HG03520 (cell line): ENCODE results near the gene XPR1.

Source experiments
- ATAC-seq: cut with Tn5 transposase; IDR thresholded peaks from one replicate; pipeline ENCODE4 v1.9.1; 2021; ENCODE audit warnings: mild to moderate bottlenecking, moderate library complexity; ENCODE audit not compliant: unreplicated experiment

The XPR1 gene

DNA sequence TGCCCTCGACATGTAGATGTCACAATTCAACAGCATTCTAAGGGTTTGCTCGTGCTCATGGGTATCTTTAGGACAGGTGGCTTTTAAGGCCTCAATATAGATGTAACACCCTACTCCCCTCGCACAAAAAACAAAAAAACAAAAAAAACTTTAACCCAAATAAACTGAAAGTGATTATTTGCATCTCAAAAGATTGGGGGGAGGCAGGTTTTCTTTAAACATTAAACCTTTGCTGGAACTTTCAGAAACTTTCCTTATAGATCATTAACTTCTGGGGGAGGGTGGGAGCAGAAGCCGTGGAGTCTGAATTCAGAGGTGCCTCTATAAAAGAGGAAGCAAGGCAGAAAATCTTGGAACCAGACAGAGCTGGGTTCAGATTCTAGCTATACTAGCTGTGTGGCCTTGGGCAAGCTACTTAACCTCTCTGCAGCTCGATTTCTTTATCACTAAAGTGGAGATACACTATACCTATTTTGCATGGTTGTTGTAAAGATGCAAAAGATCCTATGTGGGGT, 277.7 kb downstream of the XPR1 start:
- ATAC-seq = no peak

GRCh38 chr1:180911640-180912191, 279.9 kb downstream of the XPR1 start:
- no peak for ATAC-seq

DNA sequence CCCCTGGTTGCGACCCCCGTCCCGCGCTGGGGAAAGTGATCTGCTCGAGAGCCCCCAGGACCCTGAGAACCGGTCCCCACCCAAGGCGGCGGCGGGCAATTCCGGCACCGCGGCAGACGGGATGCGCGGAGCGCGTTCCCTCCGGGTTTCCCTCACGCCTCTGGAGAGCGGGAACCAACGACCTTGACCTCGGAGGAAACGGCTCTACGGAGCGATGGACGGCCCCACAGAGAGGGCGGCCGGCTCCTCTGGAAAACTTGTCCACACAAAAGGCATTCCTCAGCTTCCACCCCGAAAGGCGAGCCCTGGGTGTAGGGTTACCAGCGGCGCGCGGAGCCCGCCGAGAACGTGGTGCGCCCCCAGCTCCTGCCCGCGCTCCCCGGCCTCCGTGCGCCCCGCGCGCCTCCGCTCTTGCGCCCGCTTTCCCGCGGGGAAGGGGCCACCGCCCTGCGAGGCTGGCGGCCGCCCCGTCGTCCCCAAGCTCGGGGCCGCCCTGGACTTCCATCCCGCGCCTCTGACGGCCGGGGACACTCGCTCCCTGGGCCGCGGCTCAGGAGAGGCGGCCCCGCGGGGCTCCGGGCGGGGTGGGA, 280.5 kb downstream of the XPR1 start:
- ATAC-seq = no peak

- no peak for ATAC-seq
Measured at GRCh38 chr1:180912801-180913565, 281.2 kb downstream of the XPR1 start, which contains the start of gene KIAA1614. TSS of gene KIAA1614 (plus strand) at chr1:180912897. CDS start at chr1:180913244, 347 bp downstream.

DNA sequence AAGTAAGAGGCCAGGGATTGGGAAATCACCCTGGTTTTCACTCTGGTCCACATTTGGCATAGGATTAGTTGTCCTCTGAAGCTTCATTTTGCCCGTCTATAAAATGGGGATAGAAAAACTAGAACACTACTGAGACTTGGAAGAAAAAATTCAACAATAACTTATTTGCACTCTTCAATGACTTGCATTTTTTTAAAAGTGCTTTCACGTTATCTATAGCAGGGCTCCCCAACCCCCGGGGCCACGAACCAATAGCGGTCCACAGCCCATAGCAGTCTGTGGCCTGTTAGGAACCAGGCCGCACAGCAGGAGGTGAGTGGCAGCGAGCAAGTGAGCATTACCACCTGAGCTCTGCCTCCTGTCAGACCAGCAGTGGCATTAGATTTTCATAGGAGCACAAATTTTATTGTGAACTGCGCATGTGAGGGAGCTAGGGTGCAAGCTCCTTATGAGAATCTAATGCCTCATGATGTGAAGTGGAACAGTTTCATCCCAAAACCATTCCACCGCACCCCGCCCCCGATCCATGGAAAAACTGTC, 283.7 kb downstream of the XPR1 start:
- no peak for ATAC-seq

DNA sequence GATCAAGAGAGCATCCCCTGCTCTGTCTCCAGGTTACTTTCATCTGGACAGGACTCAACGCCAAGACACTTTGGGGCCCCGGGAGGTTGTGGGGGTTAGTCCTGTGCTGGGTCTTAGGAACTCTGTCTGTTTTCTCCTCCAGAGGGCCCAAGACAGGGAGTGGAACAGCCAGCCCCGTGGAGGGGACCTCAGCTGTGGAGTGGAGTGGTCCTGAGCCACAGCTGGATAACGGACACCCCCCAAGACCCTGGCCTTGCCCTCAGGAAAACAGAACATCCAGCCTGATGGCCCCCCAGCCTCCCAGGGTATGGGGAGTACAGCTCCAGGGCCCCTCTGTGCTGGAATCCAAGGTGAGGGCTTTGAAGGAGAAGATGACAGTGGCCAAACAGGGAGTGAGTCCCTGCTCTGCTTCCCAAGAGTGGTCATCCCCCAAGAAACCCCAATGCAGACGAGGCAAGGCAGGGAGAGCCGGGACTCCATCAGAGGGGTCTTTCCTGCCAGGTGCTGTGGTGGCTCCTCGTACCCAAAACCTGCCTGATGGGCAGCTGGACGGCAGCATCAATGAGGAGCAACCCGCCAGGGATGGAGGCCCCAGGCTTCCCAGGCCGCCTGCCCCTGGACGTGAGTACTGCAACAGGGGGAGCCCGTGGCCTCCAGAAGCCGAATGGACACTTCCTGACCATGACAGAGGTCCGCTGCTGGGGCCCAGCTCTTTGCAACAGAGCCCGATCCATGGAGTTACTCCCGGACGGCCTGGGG, 284.4 kb downstream of the XPR1 start:
- no peak for ATAC-seq

- no peak for ATAC-seq
Measured at GRCh38 chr1:180916771-180917170, 284.9 kb downstream of the XPR1 start.

GRCh38 chr1:180917306-180918065, 285.7 kb downstream of the XPR1 start:
- ATAC-seq = no peak

DNA sequence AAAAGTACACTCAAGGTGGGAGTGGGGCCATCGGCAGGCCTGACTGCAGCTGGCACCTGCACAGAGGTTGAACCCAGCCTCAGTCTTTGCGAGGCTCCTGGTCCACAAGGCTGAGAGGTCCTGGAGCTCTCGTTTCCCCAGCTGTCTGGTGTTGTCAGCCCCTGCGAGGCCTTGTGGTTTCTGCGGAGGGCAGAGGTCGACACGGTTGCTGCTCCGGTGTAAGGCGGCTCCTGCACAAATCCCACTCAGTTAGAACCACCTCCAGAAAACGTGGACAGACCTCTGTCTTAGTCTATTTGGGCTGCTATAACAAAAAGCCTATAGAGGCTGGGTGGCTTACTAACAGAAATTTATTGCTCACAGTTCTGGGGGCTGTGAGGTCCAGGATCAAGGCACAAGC, 286.7 kb downstream of the XPR1 start:
- ATAC-seq = no peak

- no peak for ATAC-seq
Measured at GRCh38 chr1:180919183-180919700, 287.4 kb downstream of the XPR1 start.

DNA sequence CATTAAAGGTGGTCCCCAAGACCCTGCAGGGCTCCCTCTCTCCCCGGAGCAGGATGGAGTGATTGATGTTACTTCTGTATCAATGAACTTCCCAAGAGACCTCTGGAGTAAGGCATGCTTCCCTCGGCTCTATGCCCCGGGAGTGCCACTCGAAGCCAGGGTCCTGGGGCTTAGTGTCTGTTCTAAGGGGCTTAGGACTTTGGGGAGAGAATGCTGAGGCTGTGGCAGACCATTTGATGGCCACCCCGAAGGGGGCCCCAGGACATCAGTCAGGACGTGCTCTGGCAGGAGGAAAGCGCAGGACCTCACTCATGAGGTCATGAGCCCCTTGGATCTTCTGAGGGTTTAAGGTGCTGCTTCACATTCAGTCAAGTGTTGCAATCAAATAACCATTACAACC, 288.4 kb downstream of the XPR1 start:
- ATAC-seq = no peak

DNA sequence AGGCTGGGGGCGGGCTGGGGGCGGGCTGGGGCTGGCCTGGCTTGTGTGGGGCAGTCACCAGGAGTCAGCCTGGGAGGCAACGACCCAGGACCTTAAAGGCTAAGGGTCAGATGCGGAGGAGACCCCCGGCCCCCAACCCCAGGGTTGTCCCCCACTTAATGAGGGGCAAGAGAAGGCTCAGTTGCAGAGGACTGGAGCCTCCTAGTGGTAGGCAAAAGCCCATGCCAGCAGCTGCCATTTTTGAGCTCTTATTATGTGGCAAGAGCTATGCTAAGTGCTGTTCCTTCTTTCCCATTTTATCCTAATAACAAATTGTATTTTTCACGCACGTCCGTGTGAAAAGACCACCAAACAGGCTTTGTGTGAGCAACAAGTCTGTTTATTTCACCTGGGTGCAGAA, 288.9 kb downstream of the XPR1 start:
- ATAC-seq = no peak

- ATAC-seq = no peak
Measured at GRCh38 chr1:180921386-180921785, 289.6 kb downstream of the XPR1 start.

DNA sequence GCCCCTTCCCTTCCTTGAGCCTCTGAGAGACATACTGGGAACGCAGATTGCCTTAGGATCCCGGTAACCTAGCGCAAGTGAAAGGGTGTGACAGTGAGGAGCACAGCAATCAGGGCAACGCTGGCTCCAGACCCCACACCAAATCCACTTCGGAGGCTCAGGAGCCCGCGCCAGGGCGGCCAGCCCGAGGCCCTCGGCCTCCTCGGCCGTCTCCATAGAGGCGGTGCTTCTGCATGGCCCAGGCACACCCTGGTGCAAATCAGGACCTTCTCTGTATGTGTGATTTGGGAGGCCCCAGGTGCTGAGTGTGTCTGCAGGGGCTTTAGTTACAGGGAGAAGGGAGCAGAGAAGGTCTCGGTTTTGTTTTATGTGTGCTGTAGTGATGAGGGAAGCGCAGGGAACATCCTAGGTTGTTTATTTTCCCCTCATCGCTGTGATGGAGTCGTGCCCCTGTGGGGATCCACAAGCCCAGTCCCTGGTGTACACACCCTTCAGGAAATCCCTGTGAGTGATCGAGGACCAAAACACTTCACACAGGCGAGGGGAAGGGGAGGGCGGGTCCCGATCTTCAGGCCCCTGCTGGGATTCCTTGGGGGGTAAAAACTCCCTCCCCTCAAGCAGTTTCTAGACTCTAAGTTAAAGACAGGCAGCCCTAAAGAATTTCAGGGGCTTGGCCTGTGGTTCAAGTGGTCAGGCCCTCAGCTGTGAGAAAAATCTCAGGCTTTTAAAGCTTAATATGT, 290.2 kb downstream of the XPR1 start:
- ATAC-seq = no peak

GRCh38 chr1:180922631-180923015, 290.8 kb downstream of the XPR1 start:
- ATAC-seq = no peak

GRCh38 chr1:180923021-180923841, 291.4 kb downstream of the XPR1 start:
- no peak for ATAC-seq

DNA sequence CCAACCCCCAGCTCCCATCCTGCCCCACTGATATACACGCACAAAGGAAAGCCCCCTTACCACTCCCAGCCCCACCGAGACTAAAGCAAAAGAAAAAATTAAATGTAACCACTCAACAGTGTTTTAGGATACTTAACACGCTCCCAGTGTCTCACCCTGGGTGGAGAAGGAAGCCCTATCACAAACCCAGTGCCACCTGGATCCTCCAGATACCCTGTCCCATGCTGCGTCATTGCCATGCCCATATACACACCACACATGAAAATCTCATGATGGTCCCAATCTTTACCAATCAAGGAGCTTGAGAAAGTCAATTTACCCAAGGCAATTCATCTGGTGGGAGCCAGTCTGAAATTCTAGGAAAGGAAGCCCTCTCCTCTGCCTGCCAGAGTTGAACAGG, 292.1 kb downstream of the XPR1 start:
- ATAC-seq = no peak

- ATAC-seq = no peak
Measured at GRCh38 chr1:180924939-180925338, 293.1 kb downstream of the XPR1 start.
